Activated naive CD8-positive, alpha-beta T cell treated with anti-CD3 and anti-CD28 coated beads, Interleukin-2, amount 50 U/mL, for 24 hours (primary cell): ENCODE results near the gene HOXA9.

ENCODE experiments used
- ATAC-seq: fragments of 150-1000 bp; cut with Tn5 transposase; one replicate; pipeline ENCODE4 v1.10.0; 2021
- DNase-seq: peaks from one replicate; pipeline ENCODE4 v3.0.0; 2021
- H3K27ac Mint-ChIP-seq: one replicate; pipeline ENCODE4 v1.8.0; 2021; ENCODE audit warnings: mild to moderate bottlenecking, mixed read lengths
- H3K27me3 Mint-ChIP-seq: one replicate; pipeline ENCODE4 v1.8.0; 2021; ENCODE audit warnings: mixed read lengths
- H3K36me3 Mint-ChIP-seq: one replicate; pipeline ENCODE4 v1.8.0; 2021; ENCODE audit warnings: low read depth, mixed read lengths
- H3K4me1 Mint-ChIP-seq: one replicate; pipeline ENCODE4 v1.8.0; 2021; ENCODE audit warnings: mixed read lengths
- H3K4me3 Mint-ChIP-seq: one replicate; pipeline ENCODE4 v1.8.0; 2021; ENCODE audit warnings: mild to moderate bottlenecking, moderate library complexity, mixed read lengths
- H3K9me3 Mint-ChIP-seq: one replicate; pipeline ENCODE4 v1.8.0; 2021; ENCODE audit warnings: mixed read lengths

The HOXA9 gene

GRCh38 chr7:27194686-27195379 is 29.5 kb upstream of the HOXA9 start:
- peaks cover 83% of the 10 kb centered on the region for H3K27me3 Mint-ChIP-seq
- H3K4me3 Mint-ChIP-seq = no peak overlapping the region
- no peaks in the 10 kb centered on the region for H3K36me3 Mint-ChIP-seq
- H3K27ac Mint-ChIP-seq = no peak overlapping the region
- no peak for ATAC-seq
- peaks cover 17% of the 10 kb centered on the region for H3K4me1 Mint-ChIP-seq
- H3K9me3 Mint-ChIP-seq = no peaks in the 10 kb centered on the region
- DNase-seq = no peak

- Mint-ChIP-seq H3K36me3 (no peaks in the 10 kb centered on the region), H3K27ac (no peak overlapping the region), H3K4me1 (peaks cover 15% of the 10 kb centered on the region), H3K9me3 (no peaks in the 10 kb centered on the region), H3K4me3 (no peak overlapping the region), H3K27me3 (peaks cover 90% of the 10 kb centered on the region)
- DNase-seq = no peak
- ATAC-seq = no peak
Measured at GRCh38 chr7:27194002-27194352, 28.6 kb upstream of the HOXA9 start.

GRCh38 chr7:27193335-27194001 is 28.1 kb upstream of the HOXA9 start:
- ATAC-seq (no peak), DNase-seq (no peak)
- Mint-ChIP-seq H3K36me3 (no peaks in the 10 kb centered on the region), H3K27me3 (peaks cover 88% of the 10 kb centered on the region), H3K9me3 (no peaks in the 10 kb centered on the region), H3K4me3 (peak overlapping the region; percentile 17), H3K4me1 (peaks cover 16% of the 10 kb centered on the region), H3K27ac (peak overlapping the region; percentile 35)

GRCh38 chr7:27192546-27193334 is 27.4 kb upstream of the HOXA9 start:
- Mint-ChIP-seq H3K9me3 (no peaks in the 10 kb centered on the region), H3K4me3 (peak overlapping the region; percentile 43), H3K27ac (no peak overlapping the region), H3K4me1 (peaks cover 20% of the 10 kb centered on the region), H3K36me3 (no peaks in the 10 kb centered on the region), H3K27me3 (peaks cover 88% of the 10 kb centered on the region)
- peak; percentile 50 for ATAC-seq
- DNase-seq = no peak

- ATAC-seq (no peak), DNase-seq (no peak)
- Mint-ChIP-seq H3K4me1 (peaks cover 23% of the 10 kb centered on the region), H3K27ac (no peak overlapping the region), H3K27me3 (peaks cover 88% of the 10 kb centered on the region), H3K4me3 (no peak overlapping the region), H3K9me3 (no peaks in the 10 kb centered on the region), H3K36me3 (no peaks in the 10 kb centered on the region)
Measured at GRCh38 chr7:27191833-27192545, 26.7 kb upstream of the HOXA9 start.

GRCh38 chr7:27191161-27191731 is 25.9 kb upstream of the HOXA9 start:
- Mint-ChIP-seq H3K27ac (peak overlapping the region; percentile 39), H3K4me3 (no peak overlapping the region), H3K36me3 (no peaks in the 10 kb centered on the region), H3K4me1 (peaks cover 25% of the 10 kb centered on the region), H3K27me3 (peaks cover 86% of the 10 kb centered on the region), H3K9me3 (no peaks in the 10 kb centered on the region)
- DNase-seq (no peak), ATAC-seq (no peak)

- DNase-seq = no peak
- H3K36me3 Mint-ChIP-seq = no peaks in the 10 kb centered on the region
- H3K4me1 Mint-ChIP-seq = peaks cover 33% of the 10 kb centered on the region
- no peak for ATAC-seq
- no peak overlapping the region for H3K4me3 Mint-ChIP-seq
- no peaks in the 10 kb centered on the region for H3K9me3 Mint-ChIP-seq
- H3K27ac Mint-ChIP-seq = no peak overlapping the region
- H3K27me3 Mint-ChIP-seq = peaks cover 89% of the 10 kb centered on the region
Measured at GRCh38 chr7:27189997-27190748, 24.8 kb upstream of the HOXA9 start.

- no peaks in the 10 kb centered on the region for H3K9me3 Mint-ChIP-seq
- H3K27me3 Mint-ChIP-seq = peaks cover 89% of the 10 kb centered on the region
- no peak for DNase-seq
- H3K36me3 Mint-ChIP-seq = no peaks in the 10 kb centered on the region
- no peak for ATAC-seq
- H3K4me3 Mint-ChIP-seq = no peak overlapping the region
- peaks cover 40% of the 10 kb centered on the region for H3K4me1 Mint-ChIP-seq
- H3K27ac Mint-ChIP-seq = no peak overlapping the region
Measured at GRCh38 chr7:27189295-27189996, 24.1 kb upstream of the HOXA9 start.

- Mint-ChIP-seq H3K27me3 (peaks cover 88% of the 10 kb centered on the region), H3K4me1 (peaks cover 43% of the 10 kb centered on the region), H3K36me3 (no peaks in the 10 kb centered on the region), H3K9me3 (no peaks in the 10 kb centered on the region), H3K27ac (no peak overlapping the region), H3K4me3 (peak overlapping the region; percentile 63)
- ATAC-seq = no peak
- no peak for DNase-seq
Measured at GRCh38 chr7:27188386-27189294, 23.3 kb upstream of the HOXA9 start.

- Mint-ChIP-seq H3K36me3 (no peaks in the 10 kb centered on the region), H3K27ac (no peak overlapping the region), H3K9me3 (no peaks in the 10 kb centered on the region), H3K4me1 (peaks cover 40% of the 10 kb centered on the region), H3K27me3 (peaks cover 88% of the 10 kb centered on the region), H3K4me3 (peak overlapping the region; percentile 63)
- ATAC-seq (no peak), DNase-seq (peak; percentile 2)
Measured at GRCh38 chr7:27187475-27188385, 22.4 kb upstream of the HOXA9 start.

- no peaks in the 10 kb centered on the region for H3K9me3 Mint-ChIP-seq
- H3K4me1 Mint-ChIP-seq = peaks cover 39% of the 10 kb centered on the region
- no peak overlapping the region for H3K27ac Mint-ChIP-seq
- no peak overlapping the region for H3K4me3 Mint-ChIP-seq
- H3K27me3 Mint-ChIP-seq = peaks cover 88% of the 10 kb centered on the region
- no peaks in the 10 kb centered on the region for H3K36me3 Mint-ChIP-seq
- ATAC-seq = no peak
- DNase-seq = peak; percentile 0
Measured at GRCh38 chr7:27186668-27187474, 21.5 kb upstream of the HOXA9 start.
